Testis (tissue), 2 donors: ENCODE data around the gene C2CD4C.

Experiments
- POLR2A ChIP-seq: fragments of 450-650 bp; IDR thresholded peaks from one replicate; pipeline ENCODE4 v1.6.1; 2017; ENCODE audit warnings: antibody characterized with exemption, mild to moderate bottlenecking, moderate library complexity
- TF ChIP-seq, protein P1 (sequence below), 3 experiments: fragments of 450-650 bp in 2 of 3; fragments of 200-600 bp in 1 of 3; sonication (generic) in 1 of 3; IDR thresholded peaks; one replicate each; pipeline ENCODE4 v1.5.1; 2016 to 2019; ENCODE audit warnings: antibody characterized with exemption in 3 of 3, mild to moderate bottlenecking in 2 of 3, moderate library complexity in 1 of 3

DNA sequence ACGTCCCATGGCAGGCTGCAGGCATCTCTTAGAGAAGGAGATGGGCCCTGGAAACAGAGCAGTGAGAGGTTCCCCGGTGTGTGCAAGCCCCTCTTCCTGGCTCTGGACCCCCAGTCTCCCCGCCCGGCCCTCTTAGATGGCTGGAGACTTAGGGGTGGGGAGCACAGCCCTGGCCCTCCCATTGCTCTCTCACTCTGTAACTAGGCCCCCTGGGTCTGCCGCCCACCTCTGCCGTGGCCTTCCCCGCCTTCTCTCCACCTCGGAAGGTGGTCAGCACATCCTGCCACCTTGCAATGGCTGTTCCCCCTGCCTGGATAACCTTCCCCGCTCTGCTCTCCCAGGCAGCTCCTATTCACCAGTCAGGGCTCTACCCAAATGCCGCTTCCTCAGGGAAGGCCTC, 21.8 kb upstream of the C2CD4C start:
- TF ChIP-seq POLR2A = no peak
- TF ChIP-seq, protein P1, sequence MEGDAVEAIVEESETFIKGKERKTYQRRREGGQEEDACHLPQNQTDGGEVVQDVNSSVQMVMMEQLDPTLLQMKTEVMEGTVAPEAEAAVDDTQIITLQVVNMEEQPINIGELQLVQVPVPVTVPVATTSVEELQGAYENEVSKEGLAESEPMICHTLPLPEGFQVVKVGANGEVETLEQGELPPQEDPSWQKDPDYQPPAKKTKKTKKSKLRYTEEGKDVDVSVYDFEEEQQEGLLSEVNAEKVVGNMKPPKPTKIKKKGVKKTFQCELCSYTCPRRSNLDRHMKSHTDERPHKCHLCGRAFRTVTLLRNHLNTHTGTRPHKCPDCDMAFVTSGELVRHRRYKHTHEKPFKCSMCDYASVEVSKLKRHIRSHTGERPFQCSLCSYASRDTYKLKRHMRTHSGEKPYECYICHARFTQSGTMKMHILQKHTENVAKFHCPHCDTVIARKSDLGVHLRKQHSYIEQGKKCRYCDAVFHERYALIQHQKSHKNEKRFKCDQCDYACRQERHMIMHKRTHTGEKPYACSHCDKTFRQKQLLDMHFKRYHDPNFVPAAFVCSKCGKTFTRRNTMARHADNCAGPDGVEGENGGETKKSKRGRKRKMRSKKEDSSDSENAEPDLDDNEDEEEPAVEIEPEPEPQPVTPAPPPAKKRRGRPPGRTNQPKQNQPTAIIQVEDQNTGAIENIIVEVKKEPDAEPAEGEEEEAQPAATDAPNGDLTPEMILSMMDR (IDR thresholded peaks at IDR 0.05) = no peak
